Measurements from ENCODE around the gene EPHA8. TPM values are rescaled to one million over a fixed set of nuclear protein-coding genes. Genes with fewer than 3 reads are reported as not detected.

EPHA8 gene
- polyA plus RNA-seq, 3 donors, result 1.5 to 2.6 (median 2.3) TPM

DNA sequence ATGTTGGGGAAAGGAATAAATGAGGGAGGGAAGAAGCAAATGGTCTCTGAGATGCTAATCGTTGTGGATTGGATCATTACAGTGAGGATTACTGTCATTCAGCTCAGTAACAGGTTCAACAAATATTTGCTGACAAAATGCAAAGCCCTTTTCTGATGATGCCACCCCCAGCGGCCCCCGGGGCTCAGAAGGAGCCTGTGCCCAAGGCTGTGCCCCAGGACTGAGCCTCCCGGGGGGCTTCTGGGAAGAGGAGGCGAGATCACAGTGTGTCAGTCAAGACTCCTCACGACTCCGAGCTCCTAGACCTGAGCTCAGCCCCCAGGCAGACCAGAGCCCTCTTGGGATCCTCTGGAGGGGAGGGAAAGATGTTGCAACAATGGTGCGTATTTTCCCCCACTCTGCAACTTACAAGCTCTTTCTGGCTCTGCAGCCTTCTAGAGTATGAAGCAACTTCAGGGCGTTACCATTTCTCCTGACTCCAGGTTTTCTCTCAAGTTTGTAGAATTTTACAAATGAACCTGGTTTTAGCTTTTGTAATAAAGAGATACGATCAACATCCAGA, 20.8 kb downstream of the EPHA8 start:
- DNase-seq (ENCODE audit: extremely low read depth in 1 of 11, low read depth in 9 of 11, low spot score in 4 of 11), result no peak

DNA sequence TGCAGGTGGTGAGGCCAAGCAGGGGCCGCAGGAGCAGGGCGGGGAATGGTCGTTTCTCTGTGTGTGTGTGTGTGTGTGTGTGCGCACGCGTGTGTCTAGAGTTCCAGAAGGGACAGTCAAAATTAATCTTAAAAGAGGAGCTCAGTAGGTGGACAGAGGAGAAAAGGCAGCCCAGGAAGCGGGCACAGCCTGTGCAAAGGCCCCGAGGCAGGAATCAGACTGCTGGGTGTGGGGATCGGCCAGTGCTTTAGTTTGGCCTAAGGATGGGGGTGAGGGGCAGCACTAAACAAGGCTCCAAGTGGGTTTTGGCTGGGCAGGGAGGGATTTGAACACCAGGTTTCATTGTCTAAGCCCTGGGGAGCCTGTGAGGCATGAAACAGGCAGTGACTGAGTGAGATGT, 21.7 kb downstream of the EPHA8 start:
- no peak for DNase-seq (ENCODE audit: extremely low read depth in 1 of 11, low read depth in 9 of 11, low spot score in 4 of 11)

DNA sequence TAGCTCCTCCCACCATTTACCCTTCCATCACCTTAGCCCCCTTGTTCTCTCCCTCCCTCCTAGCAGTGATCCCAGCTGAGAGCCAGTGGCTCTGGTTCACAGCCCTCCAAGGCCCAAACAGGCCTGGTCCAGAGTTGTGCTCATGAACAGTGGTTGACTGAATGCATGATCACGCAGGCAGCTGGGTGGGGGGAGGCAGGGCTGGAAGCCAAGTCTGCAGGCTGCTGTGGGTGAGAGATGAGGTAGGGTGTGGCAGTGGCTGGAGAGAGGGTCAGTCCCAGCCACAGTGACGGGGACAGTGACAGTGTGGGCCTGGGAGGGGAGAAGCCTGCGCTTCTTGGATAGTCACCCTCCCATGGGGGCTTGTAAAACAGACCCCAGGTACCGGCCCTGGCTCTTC, 22.2 kb downstream of the EPHA8 start:
- no peak for DNase-seq (ENCODE audit: extremely low read depth in 1 of 11, low read depth in 9 of 11, low spot score in 4 of 11)

DNA sequence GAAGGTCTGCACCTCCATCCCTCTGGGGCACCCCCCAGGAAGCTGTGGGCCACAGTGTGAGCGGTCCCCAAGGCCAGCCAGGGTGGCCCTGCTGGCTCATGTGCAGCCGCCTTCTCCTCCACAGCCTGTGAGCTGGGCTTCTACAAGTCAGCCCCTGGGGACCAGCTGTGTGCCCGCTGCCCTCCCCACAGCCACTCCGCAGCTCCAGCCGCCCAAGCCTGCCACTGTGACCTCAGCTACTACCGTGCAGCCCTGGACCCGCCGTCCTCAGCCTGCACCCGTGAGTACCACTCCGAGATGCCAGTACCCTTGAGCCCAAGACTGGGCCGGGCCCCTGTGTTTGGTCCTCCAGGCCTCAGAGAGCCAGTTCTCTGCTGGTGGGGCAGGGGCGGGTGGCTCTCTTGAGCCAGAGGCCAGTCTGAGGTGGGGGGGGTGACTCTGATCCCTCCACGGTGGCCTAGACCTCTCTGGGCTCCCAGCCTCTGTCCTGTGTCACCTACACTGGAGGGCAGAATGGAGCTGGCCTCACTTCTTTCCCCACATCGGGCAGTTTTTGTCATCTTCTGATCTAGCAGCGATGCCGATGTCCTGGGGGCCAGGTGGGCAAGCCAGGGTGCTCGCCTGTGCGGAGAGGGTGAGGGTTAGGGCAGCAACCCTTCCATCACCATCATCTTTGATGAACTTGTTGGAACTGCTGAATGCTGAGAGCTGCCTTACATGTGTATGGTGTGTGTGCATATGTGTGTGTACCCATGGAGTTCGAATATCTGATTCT, 23.3 kb downstream of the EPHA8 start:
- no peak for DNase-seq (ENCODE audit: extremely low read depth in 1 of 11, low read depth in 9 of 11, low spot score in 4 of 11)

DNA sequence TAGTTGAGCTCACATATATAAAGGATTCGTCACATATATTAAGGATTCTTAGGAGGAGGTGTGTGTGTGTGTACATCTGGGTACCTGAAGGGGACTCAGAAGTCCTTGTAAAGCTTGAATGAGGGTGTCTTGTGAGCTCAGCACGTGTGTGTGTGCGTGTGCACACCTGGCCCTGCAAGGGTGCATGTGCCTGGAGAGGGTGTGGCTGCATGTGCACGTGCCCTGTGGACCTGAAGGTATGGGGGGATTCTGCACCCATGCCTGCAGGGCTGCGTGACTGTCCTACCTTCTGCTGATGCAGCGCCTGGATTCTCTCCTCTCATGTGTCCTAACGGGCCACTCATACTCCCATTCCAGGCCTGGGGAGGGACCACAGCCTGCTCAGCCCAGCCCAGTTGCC, 24.0 kb downstream of the EPHA8 start:
- no peak for DNase-seq (ENCODE audit: extremely low read depth in 1 of 11, low read depth in 9 of 11, low spot score in 4 of 11)

DNA sequence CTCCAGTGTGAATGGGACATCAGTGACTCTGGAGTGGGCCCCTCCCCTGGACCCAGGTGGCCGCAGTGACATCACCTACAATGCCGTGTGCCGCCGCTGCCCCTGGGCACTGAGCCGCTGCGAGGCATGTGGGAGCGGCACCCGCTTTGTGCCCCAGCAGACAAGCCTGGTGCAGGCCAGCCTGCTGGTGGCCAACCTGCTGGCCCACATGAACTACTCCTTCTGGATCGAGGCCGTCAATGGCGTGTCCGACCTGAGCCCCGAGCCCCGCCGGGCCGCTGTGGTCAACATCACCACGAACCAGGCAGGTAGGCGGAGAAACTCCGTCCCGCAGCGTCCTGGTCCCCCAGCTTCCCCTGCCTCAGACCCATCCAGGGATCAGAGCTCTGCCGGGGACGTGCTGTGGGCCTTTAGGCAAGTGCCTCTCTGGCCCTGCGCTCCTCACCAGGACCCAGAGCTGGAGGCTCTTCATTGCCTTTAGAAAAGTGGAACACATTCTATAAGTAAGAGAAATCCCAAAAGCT, 25.7 kb downstream of the EPHA8 start:
- DNase-seq (ENCODE audit: extremely low read depth in 1 of 11, low read depth in 9 of 11, low spot score in 4 of 11), result no peak

DNA sequence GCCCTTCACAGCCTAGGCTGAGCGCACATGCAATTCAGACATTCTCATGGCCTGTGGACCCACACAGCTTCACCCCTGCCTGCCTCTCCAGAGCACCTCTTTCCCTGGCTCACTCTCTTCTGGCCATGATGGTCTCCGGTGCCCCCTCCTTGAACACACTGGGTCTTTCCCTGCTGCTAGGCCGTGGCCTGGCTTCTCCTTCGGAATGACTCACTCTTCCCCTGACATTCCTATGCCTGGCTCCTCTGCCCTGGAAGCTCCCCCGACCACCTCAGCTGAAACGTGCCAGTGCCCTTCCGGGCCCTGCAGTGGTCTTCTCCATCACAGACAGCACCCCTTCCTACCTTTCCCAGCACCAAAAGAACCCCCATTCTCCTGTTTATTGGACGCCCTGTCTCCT, 28.3 kb downstream of the EPHA8 start:
- no peak for DNase-seq (ENCODE audit: extremely low read depth in 1 of 11, low read depth in 9 of 11, low spot score in 4 of 11)

DNA sequence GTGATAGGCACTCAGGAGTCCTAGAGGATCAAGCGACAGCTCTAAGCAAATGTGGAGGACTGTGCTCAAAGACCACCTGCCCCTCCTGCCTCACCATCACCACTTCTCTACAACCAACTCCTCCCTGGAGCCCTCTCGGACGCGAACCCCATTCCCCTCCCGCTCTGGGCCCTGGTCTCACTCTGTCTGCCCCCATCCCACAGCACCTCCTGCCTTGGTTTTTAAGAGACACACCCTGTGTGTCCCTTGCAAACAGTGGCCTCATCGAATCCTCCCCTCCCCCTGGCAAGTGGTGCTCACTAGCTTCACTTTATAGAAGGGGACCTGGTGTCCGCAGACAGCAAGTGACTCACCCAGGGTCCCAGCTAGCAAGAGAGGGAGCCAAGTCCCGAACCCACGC, 28.8 kb downstream of the EPHA8 start:
- DNase-seq (ENCODE audit: extremely low read depth in 1 of 11, low read depth in 9 of 11, low spot score in 4 of 11), result no peak

DNA sequence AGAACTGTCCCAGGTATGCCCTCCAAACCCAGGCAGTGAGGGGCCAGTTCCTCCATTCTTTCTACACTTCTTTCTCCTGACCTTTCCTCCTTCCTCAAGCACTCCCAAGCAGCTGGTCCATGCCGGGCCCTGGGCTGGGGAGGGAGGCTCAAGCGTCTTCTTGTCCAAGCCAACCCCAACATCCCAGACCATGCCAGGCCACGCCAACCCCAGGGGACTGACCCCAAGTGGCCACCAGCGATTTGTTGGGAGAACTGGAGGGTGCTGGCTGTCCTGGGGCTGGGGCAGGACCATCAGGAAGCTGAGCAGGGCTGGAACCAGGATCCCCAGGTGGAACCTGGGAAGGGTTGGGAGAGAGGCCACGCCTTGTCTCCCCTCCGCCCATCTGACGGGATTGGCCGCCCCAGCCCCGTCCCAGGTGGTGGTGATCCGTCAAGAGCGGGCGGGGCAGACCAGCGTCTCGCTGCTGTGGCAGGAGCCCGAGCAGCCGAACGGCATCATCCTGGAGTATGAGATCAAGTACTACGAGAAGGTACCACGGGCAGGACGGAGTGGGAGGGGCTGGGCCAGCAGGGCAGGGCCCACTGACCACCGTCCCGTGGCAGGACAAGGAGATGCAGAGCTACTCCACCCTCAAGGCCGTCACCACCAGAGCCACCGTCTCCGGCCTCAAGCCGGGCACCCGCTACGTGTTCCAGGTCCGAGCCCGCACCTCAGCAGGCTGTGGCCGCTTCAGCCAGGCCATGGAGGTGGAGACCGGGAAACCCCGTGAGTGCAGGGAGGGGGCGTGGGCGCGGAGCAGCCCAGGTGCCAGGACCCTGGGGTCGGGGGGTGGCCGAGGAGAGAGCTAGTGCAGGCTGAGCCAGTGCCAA, 29.9 kb downstream of the EPHA8 start:
- no peak for DNase-seq (ENCODE audit: extremely low read depth in 1 of 11, low read depth in 9 of 11, low spot score in 4 of 11)

DNA sequence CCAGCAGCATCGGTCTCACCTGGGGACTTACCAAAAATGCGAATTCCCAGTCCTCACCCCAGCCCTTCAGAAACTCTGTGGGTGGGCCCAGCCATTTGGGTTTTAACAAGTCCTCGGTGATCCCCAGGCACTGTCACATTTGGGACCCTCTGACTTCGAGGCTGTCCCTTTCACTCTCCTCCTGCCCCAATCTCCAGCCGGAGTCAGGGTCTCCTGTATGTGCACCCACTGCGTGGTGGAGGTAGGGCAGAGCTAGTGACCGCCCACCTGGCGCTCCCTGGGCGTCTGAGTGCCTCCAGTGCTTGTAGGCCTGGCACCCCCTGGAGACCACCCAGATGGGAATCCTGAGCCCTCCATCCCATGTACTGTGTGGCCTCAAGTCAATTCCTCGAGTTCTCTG, 31.1 kb downstream of the EPHA8 start:
- DNase-seq (ENCODE audit: extremely low read depth in 1 of 11, low read depth in 9 of 11, low spot score in 4 of 11), result no peak

DNA sequence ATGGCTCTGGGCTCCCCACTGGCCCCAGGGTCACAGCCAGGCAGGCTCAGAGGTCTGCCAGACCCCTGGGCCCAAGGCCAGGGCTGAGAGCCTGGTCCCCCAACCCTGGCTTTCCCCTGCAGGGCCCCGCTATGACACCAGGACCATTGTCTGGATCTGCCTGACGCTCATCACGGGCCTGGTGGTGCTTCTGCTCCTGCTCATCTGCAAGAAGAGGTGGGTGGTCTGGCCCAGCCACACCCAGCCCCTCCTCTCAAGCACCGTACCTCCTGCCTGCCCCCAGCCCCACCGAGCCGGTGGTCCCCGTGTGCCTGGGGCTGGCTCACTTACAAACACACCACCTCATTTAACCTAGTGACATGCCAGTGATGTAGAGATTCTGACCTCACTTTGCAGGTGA, 31.8 kb downstream of the EPHA8 start:
- DNase-seq (ENCODE audit: extremely low read depth in 1 of 11, low read depth in 9 of 11, low spot score in 4 of 11), result no peak

DNA sequence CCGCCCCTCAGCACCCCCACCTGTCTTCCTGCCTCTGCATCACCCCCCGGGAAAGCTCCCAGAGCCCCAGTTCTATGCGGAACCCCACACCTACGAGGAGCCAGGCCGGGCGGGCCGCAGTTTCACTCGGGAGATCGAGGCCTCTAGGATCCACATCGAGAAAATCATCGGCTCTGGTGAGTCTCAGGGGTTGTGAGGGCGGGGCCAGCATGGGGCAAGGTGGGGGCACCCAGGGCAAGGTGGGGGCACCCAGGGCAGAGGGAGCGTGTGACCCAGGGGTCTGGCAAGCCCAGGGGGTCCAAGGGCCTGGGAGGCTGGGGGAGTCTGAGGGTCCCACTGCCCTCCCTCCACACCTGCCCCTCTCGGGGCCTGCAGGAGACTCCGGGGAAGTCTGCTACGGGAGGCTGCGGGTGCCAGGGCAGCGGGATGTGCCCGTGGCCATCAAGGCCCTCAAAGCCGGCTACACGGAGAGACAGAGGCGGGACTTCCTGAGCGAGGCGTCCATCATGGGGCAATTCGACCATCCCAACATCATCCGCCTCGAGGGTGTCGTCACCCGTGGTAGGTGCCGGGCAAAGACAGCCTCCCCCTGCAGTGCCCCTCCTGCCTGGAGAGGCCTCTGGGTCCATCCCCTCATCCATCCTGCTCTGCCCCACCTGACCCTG, 34.1 kb downstream of the EPHA8 start:
- DNase-seq (ENCODE audit: extremely low read depth in 1 of 11, low read depth in 9 of 11, low spot score in 4 of 11), result no peak

DNA sequence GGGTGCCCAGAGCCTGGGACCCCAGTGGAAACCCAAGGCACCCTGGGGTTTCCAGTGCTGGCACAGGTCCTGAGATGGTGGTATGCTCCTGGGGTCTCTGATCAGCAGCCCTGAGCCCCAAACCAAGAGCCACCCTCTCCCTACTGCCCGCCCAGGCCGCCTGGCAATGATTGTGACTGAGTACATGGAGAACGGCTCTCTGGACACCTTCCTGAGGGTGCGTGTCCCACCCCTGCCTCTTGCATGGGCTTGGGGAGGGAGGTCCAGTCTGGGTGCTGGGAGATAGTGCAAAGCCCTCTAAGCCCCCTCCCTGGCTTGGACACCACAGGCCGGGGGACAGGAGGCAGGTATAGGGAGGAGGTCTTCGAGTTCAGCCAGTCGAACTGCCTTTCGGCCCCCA, 34.7 kb downstream of the EPHA8 start:
- DNase-seq (ENCODE audit: extremely low read depth in 1 of 11, low read depth in 9 of 11, low spot score in 4 of 11), result no peak

DNA sequence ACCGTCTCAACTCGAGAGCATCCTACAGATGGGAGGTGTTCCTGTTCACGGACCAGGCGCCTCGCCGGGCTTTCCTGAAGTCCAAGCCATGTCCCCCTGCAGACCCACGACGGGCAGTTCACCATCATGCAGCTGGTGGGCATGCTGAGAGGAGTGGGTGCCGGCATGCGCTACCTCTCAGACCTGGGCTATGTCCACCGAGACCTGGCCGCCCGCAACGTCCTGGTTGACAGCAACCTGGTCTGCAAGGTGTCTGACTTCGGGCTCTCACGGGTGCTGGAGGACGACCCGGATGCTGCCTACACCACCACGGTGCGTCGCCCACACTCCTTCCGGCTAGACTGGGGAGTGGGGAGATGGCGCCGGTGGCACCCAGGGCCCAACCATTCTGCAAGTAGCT, 35.4 kb downstream of the EPHA8 start:
- DNase-seq (ENCODE audit: extremely low read depth in 1 of 11, low read depth in 9 of 11, low spot score in 4 of 11), result no peak

DNA sequence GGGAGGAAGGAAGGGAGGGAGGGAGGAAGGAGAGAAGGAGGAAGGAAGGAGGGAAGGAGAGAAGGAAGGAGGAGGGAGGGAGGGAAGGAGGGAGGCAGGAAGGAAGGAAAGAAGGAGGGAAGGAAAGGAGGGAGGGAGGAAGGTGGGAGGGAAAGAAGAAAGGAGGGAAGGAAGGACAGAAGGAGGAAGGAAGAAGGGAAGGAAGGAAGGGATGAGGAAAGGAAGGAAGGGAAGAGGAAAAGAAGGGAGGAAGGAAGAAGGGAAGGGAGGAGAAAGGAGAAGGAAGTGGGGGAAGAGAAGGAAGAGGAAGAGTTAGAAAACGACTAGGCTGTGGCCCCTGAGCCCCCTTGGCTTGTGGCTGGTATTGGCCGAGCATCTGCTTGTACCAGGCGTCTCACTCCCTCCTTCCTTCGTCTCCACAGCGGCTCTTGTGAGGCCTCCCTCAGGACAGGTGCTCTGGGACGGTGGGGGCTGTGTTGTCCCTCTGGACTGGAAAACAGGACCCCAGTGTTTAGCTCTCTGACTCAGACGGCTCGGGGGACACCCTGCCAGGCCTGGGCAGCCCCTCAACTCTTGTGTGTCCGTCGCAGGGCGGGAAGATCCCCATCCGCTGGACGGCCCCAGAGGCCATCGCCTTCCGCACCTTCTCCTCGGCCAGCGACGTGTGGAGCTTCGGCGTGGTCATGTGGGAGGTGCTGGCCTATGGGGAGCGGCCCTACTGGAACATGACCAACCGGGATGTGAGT, 37.0 kb downstream of the EPHA8 start:
- DNase-seq (ENCODE audit: extremely low read depth in 1 of 11, low read depth in 9 of 11, low spot score in 4 of 11), result no peak

DNA sequence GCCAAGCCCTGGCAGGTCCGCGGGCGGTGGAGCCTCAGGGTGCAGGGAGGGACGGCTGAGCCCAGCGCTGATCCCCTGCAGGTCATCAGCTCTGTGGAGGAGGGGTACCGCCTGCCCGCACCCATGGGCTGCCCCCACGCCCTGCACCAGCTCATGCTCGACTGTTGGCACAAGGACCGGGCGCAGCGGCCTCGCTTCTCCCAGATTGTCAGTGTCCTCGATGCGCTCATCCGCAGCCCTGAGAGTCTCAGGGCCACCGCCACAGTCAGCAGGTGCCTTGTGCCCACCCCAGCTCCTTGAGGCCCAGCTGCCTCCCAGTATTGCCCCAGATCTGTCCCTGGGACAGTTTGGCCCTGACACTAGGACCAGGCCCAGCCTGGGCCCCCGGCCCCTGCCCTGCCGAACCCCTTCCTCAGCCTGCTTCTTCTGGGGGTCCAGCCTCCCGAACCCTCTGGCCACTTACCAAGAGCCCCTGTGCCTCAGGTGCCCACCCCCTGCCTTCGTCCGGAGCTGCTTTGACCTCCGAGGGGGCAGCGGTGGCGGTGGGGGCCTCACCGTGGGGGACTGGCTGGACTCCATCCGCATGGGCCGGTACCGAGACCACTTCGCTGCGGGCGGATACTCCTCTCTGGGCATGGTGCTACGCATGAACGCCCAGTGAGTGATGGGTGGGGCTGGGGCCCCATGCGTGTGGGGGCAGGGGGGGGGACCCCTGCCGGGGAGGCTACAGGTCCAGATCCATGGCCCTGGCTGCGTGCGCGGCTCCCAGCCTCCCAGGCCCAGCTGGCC, 37.7 kb downstream of the EPHA8 start:
- no peak for DNase-seq (ENCODE audit: extremely low read depth in 1 of 11, low read depth in 9 of 11, low spot score in 4 of 11)

DNA sequence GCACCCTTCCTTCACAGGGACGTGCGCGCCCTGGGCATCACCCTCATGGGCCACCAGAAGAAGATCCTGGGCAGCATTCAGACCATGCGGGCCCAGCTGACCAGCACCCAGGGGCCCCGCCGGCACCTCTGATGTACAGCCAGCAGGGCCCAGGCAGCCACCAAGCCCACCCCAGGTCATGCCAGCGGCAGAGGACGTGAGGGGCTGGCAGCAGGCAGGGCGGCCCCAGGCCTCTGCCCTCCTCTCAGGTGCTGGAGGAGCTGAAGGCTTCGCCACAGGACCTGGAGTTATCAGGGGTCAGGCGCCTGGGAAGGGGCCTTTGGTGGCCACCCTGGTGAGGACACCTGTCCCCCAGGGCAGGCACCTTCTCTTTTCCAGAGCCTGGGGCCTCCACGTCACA, 38.3 kb downstream of the EPHA8 start:
- DNase-seq (ENCODE audit: extremely low read depth in 1 of 11, low read depth in 9 of 11, low spot score in 4 of 11), result no peak

Data from renal cortex interstitium (tissue), 11 donors.